Activated T-cell treated with anti-CD3 and anti-CD28 coated beads for 4 hours (primary cell): Measurements from ENCODE around the gene ANKRD33.

Experiments used
- DNase-seq: peaks from one replicate; pipeline ENCODE4 v3.0.0-alpha.2; 2020

The ANKRD33 gene

DNA sequence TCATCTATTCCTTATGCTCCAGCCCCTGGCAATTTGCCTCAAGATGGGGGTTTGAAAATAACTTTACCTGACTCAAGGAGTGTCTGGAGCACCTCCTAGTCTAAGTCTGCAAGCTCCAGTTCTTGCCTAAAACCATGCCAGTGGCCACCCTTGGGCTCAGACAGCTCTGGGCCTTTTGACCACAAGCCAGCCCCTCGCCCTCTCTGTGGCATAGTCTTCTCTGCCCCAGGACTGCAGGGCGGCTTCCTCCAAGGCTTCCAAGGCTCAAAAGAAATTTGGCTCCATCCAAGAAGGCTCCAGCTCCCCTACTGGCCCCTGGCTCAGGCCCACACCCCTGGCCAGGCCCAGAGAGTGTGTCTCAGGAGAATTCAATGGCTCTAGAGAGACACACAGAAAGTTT lies 34.2 kb downstream of the ANKRD33 start:
- no peak for DNase-seq

DNA sequence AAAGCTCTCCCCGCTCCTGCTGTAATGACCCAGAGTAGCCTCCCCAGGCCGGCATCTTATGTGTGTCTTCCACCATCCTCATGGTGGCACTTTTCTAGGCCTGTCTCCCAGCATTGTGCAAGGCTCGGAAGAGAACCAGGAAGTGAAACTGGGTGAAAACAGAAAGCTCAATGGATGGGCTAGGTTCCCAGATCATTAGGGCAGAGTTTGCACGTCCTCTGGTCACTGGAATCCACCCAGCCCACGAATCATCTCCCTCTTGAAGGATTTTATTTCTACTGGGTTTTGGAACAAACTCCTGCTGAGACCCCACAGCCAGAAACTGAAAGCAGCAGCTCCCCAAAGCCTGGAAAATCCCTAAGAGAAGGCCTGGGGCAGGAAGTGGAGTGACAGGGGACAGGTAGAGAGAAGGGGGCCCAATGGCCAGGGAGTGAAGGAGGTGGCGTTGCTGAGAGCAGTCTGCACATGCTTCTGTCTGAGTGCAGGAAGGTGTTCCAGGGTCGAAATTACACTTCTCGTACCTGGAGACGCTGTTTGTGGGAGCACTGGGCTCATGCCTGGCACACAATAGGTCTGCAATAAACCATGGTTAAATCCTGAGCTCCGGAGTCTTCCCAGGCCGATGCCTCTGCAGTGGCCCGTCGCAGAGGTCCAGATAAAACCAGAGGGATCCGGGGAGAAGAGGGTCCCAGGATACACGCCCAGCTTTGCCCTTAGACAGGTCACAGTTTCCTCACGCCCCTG lies 35.0 kb downstream of the ANKRD33 start:
- no peak for DNase-seq

DNA sequence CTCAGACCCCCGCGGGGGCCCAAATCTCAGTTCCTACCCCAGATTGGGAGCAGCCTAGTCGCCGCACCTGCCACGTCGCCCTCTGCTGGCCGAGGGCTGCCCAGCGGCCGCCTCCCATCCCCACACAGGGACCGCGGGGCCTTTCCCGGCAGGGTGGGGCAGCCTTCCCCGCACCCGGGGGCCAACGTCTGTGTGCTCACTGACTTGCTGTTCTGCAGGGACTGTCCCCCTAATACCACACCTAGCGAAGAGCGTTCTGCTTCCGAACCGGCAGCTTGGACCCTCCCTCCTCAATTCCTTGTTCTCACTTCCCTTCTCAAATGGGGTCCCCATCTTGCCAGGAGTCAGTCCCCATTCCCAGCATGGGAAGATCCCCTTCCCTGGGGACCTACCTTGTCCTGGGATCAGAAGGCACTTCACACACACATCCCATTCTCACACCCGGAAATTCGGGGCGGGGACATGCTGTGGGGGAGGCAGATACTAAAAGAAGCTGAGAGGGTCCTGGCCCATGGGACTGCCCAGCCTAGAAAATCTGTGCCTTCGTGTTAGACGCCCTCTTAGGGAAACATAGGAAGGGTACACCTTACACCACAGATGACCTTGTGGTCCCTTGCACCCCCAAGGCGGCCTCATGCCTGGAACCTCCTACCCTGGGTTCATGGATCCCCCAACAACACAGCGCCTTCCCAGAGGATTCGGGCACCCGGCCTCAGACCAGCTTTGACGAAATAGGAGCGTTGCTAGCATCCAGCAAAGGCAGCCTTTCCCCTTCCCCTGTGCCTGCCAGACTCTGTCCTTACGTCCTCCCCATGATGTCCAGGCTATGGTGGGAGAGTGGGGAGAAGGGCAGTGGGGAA lies 35.8 kb downstream of the ANKRD33 start:
- DNase-seq, result peak; percentile 44

DNA sequence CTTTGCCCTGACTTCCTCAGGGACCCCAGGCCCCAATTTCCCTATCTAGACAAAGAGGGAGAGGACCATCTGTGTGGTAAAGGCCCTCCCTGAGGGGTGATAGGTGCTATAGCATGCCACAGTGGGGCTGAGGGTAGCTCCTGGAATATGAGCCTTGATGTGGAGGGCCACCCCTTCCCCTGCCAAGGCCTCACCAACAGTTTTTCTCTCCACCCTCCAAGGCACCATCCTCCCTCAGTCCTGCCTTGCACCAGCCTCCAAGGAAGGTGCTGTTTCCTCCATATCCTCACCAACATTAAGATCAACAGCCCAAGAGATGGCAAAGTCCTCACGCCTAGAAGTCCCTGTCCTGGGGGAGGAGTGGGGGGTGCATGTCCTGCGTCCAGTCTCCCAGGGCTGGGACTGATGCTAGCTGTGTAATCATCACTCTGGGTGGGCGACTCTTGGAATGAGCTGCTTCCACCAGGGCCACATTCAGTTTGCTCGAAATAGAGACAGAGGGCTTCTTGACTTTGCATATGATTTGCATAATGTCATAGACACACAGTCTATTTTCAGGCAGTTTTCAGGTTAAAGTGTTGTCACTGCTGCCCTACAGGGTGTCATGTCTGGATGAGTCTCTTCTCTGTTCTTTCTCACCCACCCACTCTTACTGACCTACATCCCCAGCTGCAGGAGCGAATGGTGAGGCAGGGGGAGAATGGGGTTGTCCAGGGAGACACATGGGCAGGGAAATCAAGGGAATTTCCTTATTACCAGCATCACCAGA lies 36.8 kb downstream of the ANKRD33 start:
- no peak for DNase-seq

DNA sequence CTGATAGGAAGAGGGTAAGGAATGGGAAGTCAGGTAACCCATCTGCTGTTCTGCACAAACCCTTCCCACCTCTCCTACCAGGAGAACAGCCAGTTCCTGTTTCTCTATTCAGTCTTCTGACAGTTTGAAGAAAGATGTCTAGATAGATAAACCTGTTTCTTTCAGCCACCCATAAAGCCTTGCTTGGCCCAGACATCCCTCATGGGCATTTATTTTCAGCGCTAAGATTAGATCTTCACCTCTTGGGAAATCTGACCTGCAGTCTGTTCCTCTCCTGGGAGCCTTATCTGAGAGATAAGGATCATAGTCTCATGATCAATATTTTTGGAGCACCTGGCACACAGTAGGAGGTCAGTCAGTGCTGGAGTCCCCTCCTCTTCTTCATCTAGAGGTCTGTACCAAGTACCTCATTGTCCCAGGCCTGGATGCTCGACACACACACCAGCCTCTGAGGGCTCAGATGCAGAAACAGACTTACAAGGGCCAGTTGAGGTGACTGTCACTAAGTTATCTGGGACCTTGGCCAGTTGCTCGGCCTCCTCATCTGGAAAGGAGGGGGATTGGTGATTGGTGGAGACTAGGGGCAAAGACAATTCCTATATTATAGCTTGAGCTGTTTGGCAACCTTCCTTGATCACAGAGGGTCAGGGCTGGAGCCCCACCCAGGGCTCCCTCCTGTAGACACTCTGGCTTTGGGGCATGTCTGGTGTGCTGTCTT lies 37.6 kb downstream of the ANKRD33 start:
- no peak for DNase-seq

DNA sequence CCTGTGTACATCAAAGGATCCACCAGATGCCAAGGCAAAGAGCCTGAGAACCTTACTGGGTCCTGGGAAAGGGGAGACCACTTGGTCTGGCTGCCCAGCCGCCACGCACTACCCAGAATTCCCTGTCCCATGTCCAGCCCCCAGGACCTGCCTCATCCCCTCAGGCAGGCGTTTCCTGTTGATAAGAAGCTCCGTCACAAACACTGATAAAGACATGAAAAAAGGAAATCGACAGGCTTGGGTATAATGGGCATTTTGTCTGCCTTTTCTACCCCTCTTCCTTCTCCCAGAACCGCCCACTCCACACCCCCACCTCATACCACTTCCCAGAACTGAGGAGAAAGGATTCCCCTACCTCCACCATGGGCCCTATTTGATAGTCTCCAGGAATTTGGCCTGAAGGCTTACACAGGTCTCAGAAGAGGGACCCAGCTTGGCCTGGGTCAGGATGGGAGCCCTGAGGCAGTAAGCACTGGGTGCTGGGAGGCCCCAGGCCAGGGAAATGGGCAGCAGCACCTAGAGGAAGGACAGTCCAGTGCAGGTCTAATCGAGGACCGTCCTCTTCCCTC lies 38.2 kb downstream of the ANKRD33 start:
- no peak for DNase-seq

DNA sequence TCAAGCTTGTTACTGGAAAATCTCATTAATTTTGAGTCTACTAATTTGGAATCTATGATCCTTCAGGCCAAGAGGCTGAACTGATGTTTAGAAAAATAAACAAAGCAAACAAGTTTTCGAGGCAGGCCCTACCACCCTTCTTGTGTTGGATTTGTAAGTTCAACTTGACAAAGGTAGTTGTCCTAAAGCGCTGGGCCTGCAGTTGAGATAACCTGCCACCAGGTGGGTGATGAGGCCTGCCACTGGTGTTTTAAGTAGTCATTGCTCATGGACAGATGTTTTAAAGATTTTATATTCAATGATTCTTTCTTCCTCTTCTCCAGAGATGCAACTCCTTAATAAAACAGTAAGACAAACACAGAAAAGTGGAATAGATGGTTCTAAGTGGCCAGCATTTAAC lies 38.8 kb downstream of the ANKRD33 start:
- peak; percentile 40 for DNase-seq

DNA sequence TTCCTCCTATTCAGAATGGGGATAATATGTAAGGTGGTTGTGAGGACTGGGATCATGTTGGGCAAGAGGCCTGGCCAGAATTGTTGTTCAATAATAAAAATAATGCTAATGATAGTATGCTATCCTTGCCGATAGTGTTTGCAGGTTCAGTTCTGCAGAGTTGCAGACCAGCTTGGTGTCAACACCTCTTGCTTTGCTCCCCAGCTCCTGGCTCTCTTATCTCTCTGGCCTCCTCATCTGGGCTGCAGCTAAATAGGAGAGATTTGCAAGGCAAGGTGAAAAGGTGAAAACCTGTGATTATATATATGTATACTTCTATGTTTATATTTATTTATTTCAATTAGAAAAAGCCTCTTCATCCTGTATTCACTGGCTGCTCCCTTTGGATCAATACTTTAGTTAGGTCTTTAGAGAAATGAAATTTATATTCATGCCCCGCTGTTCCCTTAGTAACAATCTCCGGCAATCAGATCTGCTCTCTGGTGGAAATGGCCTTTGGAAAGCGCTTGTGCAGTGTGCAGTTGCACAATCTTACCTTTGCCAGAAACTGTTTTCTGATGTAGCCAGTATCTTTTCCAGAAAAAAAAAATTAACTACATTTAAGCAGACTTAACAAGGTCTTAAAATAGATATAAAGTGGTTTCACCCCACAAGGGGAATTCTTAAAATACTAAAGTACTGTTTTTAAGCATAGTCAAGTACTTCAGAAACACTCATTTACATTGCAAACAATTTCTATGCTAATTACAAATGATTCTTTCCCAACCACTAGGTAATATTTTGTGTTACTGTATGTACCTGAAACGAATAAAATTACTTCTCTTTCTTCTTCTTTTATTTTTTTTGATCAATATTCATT lies 44.5 kb downstream of the ANKRD33 start:
- DNase-seq, result no peak

DNA sequence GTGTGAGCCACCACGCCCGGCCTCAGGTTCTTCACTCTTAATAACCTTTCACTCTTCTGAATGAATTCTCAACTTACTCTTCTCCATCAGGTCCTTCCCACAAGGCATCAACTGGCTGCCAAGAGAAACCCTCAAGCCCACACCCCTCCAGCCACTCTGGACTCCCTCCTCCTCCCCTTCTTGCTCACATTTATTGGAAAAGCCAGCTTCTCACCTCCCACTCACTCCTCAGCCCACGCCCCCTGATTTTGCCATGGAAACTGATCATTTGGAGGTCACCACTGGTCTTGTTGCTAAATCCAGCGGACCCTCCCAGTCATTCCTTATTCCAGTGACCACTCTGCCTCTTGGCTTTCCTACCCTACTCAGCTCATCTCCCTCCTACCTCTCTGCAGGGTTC lies 46.2 kb downstream of the ANKRD33 start:
- DNase-seq, result no peak

DNA sequence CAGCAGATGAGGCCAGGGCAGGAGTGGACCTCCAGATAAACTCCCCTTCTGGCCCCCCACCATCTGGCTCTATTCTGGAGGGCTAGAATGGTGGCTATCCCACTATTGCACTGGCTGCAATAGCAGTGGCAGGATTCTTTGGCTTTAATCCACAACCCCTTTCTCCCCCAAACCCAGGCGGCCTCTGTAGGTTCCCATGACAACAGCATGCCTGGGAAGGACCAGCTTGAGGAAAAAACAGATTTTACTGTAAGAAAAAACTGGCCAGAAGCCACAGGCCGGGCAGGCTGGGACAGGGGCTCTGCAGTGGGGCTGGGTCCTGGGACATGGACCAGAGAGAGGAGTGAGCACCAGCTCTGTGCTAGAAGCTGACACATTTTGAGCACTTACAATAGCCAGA lies 50.0 kb downstream of the ANKRD33 start:
- no peak for DNase-seq

DNA sequence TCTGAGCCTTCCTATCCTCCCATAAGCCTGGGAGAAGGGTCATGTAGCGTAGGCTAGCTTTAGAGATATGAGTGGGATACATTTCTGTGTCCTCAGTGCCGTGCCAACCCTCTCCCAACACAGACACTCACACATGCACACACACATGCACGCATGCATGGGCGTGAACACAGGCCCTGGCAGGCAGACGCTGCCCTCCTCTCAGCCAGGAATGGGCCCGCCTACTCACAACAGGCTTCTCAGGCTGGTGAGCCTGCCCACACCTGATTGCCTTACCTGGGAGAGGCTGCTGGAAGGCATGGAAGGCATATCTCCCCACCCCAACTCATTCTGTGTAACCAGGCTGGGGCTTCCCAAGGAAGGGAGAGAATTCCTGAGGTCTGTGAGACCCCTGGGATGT lies 50.8 kb downstream of the ANKRD33 start:
- no peak for DNase-seq

DNA sequence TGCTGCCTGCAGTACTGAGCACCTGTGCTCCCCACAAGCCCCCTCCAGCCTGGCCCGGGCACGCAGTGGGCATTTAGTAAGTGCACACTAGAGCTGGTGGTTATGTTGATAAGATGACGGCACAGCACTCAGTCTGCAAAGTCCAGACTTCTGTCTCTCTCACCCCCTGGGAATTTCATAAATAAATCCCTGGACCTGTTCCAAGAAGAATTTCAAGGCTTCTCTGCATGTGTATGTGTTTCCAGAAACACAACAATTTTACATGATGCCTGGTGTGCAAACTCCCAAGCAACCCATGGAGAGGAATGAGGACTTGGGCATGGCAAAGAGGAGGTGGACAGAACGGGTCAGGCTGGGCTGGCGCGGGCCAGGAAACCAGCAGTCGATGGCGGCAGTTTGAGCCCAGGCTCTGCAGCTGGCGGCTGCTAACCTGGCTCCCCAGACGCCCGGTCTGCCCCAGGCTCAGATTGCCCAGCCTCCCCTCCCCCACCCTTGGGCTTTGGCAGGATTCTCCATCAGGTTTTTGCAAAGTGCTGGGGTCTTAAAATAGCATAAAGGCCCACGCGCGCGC lies 53.2 kb downstream of the ANKRD33 start:
- no peak for DNase-seq
